DMS 273 treated with DMSO at 0.1 percent for 48 hours (cell line): ENCODE results near the gene ROBO2.

Source experiments
- DNase-seq: peaks from one replicate; lab custom pipeline; 2025; lab: John Stamatoyannopoulos, UW

ROBO2 gene

DNA sequence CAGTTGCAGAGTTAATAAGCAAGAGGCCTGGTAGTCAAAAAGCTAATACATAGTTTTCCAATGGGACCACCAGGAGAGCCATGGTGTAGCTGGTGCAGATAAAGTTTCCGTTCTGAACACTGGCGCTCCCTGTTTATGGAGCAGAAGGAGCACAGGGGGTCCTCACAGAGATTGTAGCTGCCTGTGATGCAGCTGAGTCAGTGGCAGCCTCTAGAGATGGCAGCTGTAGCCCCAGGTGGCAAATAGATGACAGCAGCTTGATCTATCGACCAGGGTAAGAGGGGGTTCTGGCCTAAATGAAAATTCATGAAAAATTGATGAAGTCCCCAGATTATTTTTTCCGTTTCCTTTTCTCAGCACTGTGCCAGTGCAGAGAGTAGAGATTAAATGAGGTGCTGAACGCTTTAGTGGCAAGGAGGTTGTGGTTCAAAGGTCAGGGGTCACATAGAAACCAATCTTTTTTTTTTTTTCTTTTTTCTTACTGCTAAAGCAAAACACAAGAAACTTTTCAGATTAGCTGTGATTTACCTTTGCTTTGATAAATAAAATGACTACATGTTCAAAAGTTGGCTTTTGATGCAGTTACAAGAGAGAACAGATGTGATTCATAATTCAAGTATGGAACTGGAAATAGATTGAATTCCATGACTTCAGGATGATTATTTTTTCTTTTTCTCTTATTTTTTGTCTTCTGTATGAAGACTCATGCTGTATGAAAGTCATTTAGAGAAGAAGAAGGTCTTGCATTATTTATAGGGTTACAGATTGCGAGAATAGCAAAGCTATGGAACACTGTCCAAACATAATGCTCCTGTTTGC, 63.3 kb downstream of the ROBO2 start:
- DNase-seq, result no peak

DNA sequence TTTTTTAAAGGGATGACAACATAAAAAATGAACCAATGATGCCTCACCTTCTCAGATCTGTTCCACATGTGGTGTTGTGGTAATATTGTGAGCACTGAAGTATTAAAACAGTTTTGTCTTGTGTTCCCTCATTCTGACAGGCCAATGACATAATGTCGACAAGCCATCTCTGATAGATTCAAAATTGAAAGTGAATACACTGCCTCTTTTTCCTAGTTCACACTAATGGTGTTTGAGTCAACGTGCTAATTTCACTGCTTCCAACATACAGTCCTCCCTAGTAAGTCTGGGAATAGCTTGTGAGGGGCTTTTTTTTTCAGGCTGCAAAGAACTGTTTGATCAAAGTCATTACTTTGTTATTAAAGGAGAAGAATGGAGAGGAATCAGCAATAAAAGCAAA, 82.8 kb downstream of the ROBO2 start:
- DNase-seq, result no peak

DNA sequence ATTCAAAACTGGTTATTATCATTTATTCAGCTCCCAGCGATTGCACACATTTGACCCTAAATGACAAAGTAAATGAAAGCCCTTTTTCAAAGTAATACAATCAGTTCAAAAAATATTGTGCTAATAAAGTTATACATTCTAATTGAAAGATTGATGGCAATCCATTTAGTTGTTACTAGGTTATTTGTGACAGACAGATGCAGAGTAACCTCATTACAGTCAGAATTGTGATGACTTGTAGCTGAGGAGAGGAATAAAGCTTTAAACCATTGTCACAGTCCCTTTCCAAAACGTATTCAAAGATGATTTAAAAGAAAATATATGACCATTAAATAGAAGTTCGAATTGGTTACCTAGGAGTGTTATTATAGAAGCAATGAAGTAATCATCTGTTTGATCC, 86.1 kb downstream of the ROBO2 start:
- DNase-seq, result no peak

DNA sequence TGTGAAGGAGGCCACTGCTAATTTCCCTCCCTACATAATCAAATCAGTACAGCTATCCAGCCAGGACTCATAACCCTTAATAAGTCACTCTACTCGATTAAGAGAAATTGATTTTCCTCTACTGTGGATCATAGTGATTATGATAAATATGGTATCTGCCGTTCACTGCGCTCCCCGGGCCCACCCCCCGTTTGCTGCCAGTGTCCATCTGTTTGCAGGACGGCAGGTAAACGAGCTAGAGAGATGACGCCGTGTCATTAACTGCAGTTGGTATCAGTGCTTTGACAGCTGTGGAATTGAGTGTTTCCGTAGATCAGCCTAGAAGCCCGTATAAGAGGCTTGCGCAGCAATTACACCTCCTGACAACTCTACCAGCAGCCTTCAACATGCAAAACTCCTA, 94.9 kb downstream of the ROBO2 start:
- DNase-seq, result no peak

DNA sequence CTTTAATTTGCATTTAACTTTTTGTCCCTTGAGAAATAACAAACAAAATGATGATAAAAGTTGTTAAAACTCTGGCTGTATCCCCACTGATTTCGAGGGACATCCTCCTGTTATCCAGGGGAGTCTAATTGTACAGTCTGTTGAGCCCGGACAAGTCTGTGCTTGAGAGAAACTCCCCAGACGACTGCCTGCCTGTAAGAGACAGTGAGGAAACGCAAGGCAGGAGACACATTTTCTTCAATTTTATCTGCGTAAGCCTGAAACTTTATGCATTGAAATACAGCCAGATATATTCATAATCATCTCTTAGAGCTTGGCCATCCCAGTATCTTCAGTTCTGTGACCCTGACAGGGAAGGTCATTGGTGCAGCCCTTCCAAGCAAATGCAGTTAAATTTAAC, 97.7 kb downstream of the ROBO2 start:
- no peak for DNase-seq

DNA sequence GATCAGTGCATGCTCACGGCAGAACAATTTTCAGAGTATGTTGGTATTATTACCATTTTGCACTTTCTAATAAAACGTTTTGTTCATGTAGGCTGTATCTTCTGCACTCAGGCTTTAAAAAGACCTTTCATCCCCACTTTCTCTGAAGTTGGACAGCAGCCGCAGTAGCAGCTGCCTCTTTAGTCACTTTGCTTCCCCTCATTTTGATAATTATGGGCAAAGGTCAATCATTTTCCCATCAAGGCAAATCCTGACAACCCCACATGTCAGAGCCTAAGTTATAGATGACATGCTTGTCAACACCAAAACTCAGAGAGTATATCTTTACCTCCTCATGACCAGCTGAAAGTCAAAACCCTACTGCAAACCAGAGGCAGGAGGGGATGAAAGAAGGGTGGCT, 99.7 kb downstream of the ROBO2 start:
- DNase-seq, result no peak

DNA sequence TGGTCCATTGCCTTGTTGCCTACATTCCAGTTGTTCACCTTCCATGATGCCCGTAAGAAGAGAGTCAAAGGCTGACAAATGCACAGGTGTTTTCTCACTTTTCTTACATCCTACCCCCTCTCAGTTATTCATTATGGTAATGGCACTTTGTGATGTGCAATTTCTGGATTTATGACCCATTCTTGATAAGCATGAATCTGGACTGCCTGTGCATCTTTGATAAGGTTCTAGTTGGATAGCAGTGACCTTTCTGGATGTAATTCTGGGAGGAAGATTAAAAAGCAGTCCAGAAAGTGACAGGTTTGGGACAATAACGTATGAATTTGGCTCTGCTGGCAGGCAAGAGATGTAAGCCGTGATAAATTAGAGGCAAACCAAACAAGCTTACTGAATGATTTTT, 101.5 kb downstream of the ROBO2 start:
- DNase-seq, result no peak

DNA sequence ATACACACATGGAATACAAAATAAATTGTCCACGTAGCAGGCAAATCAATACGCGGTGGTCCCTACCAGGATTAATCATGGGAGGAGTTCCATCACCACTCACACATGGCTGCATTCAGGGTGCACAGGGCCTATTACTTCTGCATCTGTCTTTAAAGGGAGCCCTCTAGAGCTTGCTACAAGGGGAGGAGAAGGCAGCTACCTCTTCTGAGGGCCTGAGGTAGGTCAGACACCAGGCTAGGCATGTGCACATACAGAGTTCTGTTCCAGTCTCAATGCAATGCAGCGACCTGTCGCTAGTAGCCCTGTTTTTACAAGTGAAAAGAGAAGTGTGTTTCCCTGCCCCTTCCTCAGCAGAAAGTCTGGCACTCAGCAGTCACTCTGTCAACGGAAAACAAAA, 102.7 kb downstream of the ROBO2 start:
- no peak for DNase-seq

DNA sequence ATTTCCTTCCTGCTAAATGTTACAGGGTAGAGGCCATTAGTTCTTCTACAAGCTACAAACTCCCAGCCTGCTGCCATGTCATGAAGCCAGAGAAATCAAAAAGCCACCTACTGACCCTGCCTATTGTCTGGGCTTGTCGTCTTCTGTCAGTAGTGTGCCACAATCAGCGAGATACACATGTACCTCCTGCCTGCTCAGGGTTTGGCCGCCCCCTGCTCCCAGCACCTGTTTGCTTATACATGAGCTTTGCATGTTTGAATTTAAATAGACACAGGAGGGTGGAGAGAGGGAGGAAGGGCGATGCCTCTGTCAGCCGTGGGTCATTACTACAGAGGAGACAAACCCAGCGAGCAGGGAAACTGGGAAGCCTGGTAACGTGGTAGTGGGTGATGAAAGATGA, 106.1 kb downstream of the ROBO2 start:
- no peak for DNase-seq

DNA sequence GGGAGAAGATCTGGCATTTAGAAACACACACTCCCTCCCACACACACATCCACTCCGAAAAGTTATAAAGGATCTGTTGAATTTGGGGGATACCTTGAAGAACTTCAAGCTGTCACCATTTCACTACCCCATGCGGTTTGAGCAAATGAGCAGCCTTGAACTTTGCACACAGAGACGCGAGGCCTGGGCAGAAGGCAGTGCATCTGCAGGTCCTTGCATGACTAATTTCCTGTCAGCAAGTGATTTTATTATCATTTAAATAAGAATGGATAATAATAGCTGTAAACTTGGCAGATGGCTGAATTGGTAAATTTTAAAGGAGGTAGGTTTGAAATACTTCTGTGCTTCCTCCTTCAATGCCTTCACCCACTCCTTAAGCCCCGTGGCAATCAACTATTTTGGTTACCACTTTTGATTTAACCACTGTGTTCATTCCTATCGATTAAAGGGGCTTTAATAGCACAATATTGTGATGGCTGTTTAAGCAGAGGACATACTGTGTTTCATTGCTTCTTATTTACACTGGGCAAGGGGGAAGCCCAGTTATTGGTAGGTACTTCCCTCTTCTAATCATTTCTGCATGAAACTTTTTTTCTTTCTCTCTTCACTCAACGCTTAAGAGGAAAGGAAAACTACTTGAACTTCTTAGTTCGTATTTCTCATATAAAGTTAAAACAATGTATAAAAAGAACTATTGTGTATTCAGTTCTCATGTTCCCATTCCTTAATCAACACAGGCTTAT, 108.1 kb downstream of the ROBO2 start:
- DNase-seq, result no peak

DNA sequence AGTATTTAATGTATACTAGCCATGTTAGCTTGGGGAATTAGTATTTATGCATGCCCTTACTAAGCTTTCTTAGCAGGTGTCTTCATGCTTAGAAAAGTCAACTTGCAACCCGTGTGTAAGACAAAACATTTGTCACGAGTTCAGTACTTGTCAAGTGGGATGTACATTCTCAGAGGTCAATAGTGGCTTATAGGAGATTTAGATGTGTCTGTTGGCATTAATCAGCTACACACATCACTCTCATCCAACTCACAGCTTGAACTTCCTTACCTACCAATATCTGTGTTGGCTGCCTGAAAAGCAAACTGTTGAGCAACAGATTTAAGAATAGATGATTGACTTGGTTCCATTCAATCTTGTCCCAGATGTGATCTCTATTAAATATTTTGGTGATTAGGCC, 109.5 kb downstream of the ROBO2 start:
- no peak for DNase-seq

DNA sequence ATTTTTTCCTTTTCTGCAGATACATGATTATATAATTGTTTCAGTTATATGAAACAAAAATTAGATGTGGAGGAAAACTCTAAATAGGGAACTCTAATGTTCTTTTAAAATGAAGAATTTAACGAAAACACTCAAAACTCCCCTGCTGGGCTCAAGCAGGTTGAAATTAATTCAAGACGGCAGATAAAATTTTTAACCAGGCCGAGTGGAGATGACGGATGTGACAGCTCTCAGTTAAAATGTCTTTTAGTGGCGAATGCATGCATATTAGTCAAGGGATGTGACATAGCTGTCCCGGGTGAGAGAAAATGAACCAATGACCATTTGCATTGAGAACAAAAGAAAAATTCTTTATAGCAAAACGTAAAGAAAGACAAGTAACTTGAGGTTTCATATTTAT, 110.1 kb downstream of the ROBO2 start:
- DNase-seq, result no peak

DNA sequence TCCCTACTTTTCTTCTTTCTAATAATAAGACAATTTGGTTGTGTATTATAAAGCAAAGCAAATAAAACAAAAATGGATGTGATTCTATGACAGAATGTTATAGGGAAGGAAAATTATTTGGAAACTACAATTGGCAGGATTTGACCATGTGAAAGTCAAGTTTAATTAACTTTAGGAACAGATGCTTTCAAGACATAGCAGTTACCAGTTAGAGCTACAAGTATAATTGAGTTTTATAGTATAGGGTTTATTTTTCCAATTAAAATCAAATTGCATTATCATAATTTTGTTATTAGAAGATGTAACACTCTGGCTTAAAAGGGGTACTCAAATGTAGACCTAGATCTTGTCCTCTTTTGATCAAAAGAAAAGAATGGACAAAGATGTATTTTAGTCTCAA, 110.9 kb downstream of the ROBO2 start:
- no peak for DNase-seq

DNA sequence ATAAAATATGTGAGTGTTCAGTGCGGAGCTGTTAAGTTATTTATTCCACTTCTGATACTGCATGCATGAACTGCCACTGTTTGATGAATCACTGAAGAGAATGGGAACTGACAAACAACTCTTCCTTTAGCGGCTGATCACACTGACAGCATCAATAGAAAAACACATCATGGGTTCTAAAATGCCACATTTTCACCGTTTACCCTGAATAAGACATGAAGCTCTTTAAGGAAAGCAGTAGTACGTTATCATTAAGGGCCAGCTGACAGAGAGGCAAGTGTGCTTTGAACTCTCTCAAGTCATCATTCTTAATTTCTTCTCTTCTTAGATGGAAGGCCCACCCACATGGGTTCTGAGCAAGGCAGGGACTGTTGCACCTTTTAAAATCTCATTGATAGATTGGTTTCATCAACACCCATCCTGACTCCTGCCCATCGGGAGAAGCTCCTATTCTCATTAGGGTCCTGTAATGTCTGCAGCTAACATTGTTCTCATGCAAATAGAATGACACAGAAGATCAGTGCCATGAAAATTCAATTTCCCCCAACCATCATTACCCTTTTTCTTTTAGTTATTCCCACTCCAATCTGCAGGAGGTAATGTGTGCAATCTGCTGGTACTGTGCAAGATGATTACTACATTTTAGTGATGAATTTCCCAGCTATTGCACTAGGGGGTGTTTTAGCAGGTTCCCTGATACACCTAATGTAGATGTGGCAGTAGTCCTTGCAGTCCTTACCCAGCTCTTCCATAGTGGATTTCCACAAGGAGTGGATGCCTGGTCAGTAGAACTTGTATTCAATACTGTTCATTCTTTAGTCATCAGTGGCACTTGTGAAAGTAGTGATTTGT, 119.1 kb downstream of the ROBO2 start:
- no peak for DNase-seq

DNA sequence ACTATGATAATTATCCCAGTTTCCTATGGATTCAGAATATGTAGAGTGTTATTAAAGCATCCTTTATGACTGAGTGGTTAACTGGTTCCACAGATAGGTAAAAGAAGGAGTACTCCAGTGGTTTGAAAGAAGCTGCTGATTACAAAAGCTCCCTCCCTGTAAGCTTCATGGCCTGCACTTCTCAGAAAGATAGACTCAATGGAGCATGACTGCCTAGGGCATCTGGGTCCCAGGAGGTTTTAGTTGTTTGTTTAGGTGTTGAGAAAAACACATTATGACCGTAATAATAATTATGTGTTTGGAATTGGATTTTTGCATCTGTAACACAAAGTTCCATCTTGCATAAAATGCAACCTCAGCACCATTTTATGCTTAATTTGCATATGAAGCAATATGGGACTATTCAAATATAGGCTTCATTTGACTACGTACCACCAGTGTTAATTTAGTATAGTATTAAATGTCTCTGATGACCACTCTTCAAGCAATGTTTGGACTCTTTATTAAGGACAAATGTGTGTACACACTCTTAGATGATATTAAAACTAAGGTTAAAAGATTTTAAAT, 121.1 kb downstream of the ROBO2 start:
- no peak for DNase-seq

DNA sequence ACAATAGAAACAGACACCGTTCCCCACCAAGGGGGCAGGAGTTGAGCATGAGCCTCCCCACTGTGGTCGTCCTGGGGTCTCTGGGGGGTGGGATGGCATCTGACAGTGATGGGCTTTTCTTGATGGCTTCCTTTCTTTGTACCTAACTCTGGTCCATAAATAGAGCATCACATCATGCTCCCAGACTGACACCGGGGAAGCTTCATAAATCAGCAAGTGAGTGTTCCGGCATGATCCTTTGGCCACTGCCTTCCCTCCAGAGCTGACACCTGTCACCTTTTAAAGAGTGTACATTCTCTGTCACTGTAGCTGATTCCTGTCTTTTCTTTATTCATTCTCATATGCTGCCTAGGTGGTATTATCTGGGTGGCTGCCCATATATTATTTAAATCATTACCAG, 129.9 kb downstream of the ROBO2 start:
- DNase-seq, result no peak

DNA sequence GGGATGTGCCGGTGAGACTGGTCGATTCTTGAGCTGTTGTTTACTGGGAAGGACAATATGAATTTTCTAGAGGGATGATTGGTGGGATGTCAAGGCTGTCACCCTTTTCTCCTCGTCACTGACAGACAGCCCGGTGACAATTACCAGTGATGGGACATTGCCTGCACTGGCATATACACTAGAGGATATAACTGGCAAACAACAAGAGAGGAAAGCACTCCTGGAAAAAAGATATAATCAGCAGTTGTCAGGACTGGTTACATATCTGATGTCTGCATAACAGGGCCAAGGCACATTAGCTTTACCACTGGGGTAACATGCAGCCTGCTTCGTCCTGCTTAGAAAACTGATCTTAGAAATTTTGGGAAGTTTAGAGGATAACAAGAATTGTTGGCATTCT, 131.1 kb downstream of the ROBO2 start:
- DNase-seq, result no peak

DNA sequence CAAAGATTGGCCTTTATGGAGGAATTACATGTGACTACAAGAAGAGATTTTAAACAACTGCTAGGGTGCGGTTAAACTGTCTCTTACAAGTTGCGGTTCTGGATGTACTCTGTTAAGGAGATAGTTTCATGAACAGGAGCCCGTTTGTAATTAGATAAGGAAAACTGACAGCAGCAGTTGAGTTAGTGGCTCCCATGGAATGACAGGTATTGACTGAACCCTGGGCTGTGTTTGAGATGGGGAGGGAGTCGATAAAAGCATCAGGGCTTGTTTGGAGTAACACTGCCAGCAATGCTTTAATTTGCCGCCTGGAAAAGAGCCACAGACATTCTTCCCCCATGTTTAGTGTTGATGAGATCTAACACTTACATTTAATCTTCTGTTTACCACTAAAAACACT, 139.9 kb downstream of the ROBO2 start:
- no peak for DNase-seq

DNA sequence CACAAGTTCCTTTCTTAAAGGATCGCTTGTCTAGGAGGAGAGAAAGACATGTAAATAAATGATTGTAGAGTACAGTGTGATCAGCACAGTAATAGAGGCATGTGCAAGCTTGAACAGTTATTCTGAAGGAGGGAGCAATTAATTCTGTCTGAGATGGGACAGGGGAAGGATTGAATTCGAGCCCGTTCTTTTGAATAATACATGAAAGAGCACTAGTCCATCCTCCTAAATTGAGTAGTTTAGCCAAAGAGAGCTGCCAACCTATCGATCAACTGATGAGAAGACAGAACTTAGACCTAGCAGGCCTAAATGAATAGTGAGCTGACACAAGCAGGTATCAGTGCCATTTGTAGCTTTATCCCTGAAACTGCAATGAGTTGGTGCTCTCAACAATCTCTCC, 142.4 kb downstream of the ROBO2 start:
- no peak for DNase-seq

DNA sequence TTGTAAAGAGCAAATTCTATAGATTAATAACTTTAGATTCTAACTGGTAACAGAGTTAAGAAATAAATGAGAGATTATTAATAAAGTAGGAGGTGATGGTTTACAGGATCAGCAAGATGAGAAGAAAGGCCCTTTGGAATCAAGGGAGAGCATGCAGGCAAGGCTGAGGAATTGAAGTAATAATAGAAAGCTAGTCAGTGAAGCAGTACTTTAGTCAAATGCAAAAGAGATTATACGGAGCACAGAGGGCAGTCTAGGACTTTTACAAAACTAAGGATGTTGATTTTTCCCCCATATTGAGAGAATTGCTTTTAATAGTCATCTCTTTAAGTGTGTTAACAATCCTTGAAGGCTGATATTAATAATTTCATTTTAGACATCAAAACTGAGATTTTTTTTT, 146.4 kb downstream of the ROBO2 start:
- no peak for DNase-seq

DNA sequence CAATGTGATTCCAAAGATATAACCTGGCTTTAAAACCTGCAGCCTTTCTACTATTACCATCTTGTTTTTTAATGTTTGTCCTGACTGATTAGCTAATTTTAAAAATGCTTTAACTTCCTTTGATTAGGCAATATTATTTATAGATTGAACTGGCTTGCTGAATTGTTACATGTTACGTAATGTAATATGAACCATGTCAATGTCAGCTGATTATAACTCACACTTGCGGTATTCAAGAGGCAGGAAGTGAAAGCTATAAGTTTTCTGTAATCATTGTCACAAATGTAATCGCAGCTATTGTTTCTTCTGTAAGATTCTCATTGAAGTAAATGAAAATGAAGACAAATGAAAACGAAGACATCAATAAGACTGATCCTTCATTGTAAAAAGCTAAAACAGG, 146.8 kb downstream of the ROBO2 start:
- no peak for DNase-seq

DNA sequence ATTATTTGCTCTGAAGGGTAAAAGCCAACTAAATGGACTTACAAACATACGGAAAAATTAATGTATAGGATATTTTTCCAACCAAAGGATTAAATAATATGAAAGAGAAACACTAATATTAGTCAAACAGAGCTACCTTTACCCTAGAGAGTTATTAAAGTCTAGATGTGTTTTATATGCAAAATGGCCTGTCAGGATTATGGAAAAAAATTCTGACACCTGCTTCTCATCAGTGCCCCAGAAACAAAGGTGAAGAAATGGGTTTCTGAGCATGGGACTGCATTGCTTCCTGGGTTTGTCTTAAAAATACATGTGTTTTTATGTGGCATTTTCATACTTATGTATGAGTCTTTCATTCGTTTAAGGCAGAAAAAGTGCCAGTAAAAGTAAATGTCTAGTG, 148.3 kb downstream of the ROBO2 start:
- DNase-seq, result no peak

DNA sequence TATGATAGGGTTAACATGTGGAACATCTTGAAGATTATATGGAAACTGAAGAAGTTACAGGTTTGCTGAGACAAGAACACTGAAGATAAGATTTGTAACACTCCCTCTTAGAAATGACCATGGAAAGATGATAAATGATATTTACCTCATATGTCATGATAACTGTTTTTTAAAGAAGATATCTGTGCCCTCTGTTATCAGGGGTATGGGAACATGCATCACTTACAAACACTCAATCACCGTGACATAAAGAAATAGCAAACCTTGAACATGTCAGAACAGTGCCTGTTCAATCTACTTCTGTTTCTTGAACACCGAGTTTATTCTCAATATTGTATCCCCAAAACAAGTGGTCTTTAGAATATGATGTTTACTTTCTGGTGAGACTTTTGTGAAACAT, 149.4 kb downstream of the ROBO2 start:
- DNase-seq, result no peak
